Measurements from ENCODE around the gene SLK.

- TF ChIP-seq CTCF (IDR thresholded peaks at IDR 0.05) = no peak
- no peak for TF ChIP-seq POLR2A (IDR thresholded peaks at IDR 0.05)
Measured at GRCh38 chr10:103969436-103969835, 2.5 kb downstream of the SLK start.

Measured in thyroid gland (tissue), 4 donors.